Measurements from ENCODE around the gene RGS7. TPM values are rescaled to one million over a fixed set of nuclear protein-coding genes. Genes with fewer than 3 reads are reported as not detected.
"Not testable (repeated sequence)": the region's sequence is repeated elsewhere in the genome, so short reads cannot be mapped to it uniquely, and the experiment has no call there.

The RGS7 gene
- total RNA-seq, 2 experiments from 2014 or later = not detected

GRCh38 chr1:241275226-241275625, 81.8 kb downstream of the RGS7 start:
- POLR2A ChIA-PET = no interaction called here
- CTCF ChIA-PET = no interaction called here

DNA sequence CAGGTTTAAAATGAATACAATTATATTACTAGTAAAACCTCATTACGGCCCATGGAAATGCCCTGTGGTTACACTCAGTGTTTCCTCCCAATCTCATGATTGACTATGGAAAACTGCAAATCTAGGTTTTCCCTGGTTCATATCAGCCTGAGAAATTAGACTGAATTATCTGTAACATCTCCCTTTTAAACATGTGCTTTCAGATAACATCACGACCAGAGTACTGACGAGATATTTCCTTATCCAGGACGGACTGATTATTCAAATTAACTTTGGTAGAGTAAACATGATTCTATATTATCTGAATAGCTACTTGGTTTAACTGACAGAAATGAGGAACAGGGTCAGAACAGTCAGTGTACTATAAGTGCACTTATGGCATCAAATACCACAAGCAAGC, 82.3 kb downstream of the RGS7 start:
- ChIA-PET POLR2A (no interaction called here), CTCF (no interaction called here)

- CTCF ChIA-PET = no interaction called here
Measured at GRCh38 chr1:241272828-241273227, 84.2 kb downstream of the RGS7 start.

DNA sequence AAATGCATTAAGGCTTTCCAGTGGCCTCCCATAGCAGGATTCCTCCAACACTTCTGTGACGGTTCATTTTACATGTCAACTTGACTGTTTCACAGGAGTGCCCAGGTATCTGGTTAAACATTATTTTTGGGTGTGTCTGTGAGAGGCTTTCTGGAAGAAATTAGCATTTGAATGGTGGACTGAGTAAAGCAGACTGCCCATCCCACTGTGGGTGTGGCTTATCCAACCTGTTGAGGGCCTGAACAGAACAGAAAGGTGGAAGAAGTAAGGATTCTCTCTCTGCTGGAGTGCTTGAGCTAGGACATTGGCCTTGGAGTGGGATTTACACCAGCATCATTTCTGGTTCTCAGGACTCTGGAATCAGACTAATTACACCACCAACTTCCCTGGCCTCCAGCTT, 85.6 kb downstream of the RGS7 start:
- POLR2A ChIA-PET = no interaction called here
- CTCF ChIA-PET = no interaction called here

More at GRCh38 chr1:241272828-241273227, 84.2 kb downstream of the RGS7 start:
- POLR2A ChIA-PET = no interaction called here

GRCh38 chr1:241270016-241270415, 87.0 kb downstream of the RGS7 start:
- POLR2A ChIA-PET = no interaction called here
- CTCF ChIA-PET = no interaction called here

GRCh38 chr1:241269116-241269515, 87.9 kb downstream of the RGS7 start:
- ChIA-PET POLR2A (no interaction called here), CTCF (no interaction called here)

- POLR2A ChIA-PET = no interaction called here
- CTCF ChIA-PET = no interaction called here
Measured at GRCh38 chr1:241266121-241266520, 90.9 kb downstream of the RGS7 start.

DNA sequence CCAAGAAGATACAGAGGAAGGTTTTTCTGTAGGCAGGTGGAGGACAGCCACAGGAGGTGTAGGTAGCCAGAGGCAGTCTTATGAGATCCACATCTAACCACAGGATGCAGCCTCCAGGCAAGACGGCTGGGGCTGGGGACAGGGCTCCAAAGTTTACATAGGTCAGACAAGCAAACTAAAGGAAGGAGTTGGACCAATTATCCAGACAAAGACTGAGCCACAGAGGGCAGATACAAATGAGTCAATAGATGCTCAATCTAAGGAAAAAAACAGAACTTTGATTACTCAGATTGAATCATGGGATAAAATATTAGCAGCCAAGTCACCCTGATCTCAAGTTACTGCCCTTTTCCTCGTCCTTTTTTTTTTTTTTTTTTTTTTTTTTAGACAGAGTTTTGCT, 91.6 kb downstream of the RGS7 start:
- ChIA-PET POLR2A (no interaction called here), CTCF (no interaction called here)

GRCh38 chr1:241263346-241263745, 93.7 kb downstream of the RGS7 start:
- POLR2A ChIA-PET = no interaction called here
- CTCF ChIA-PET = no interaction called here

DNA sequence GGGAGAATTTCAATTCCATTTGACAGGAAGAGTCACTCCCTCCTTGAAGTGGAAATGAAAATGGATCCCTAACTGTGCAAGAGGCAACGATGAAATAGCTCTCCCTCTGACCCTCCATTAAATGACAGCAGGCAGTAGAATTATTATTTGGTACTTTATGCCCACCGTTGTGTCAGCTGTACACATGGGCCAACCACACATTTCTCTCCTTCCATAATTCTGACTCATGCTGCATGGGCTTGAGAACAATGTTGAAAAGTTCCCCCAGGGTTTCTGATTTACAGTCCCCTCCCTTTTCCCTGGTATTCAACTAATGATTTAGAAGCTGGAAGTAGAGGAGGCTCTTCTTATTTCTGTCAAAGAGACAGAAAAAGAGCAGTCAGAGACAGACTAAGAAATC, 103.5 kb downstream of the RGS7 start:
- POLR2A ChIA-PET = no interaction called here
- CTCF ChIA-PET = no interaction called here

- CTCF ChIA-PET = no interaction called here
Measured at GRCh38 chr1:241250465-241250864, 106.5 kb downstream of the RGS7 start.

GRCh38 chr1:241240069-241240468, 116.9 kb downstream of the RGS7 start:
- POLR2A ChIA-PET = no interaction called here
- CTCF ChIA-PET = no interaction called here

More at GRCh38 chr1:241250465-241250864, 106.5 kb downstream of the RGS7 start:
- POLR2A ChIA-PET = no interaction called here

DNA sequence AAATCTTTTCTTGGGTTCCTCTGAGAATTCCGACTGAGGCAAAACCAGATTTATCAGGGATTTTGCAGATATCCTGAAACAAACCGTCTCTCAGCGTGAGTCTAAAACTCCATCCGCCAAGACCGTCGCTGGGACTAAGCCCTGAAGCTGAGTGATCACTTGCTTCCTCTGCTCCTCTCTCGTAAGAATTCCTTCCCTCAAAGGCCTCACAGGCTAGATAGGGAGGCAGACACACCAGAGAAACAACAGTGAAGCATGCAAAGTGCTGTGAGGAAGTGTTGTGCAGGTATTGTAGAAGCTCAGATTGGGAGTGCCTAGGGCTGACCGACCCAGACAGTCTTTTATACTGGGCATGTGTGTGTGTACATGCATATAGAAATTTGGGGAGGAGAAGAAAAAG, 119.1 kb downstream of the RGS7 start:
- ChIA-PET CTCF (no interaction called here), POLR2A (no interaction called here)

DNA sequence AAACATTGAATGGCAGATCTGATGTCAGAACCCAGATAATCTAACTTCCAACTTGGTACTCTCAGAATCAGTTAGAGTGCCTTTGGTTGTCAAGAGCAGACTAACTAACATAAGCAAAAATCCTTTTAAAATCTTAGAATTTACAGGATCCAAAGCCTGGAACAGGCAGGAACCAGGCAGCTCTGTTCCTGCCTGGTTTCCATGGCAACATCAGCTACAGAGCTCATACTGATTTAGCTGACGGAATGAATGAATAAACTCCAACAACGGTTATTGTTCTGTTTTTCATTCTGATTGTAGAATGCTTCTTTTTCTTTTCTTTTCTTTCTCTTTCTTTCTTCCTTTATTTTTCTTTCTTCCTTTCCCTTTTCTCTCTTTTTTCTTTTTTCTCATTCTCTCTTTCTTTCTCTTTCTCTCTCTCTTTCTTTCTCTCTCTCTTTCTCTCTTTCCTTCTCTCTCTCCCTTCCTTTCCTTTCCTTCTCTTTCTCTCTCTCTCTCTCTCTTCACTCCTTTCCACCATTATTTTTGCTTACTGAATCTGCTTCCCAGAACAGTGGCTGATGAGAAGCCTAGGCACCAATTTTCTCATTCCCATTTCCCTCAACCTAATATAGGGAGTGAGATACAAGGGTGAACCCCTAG, 121.6 kb downstream of the RGS7 start:
- ChIA-PET POLR2A (no interaction called here), CTCF (no interaction called here)

DNA sequence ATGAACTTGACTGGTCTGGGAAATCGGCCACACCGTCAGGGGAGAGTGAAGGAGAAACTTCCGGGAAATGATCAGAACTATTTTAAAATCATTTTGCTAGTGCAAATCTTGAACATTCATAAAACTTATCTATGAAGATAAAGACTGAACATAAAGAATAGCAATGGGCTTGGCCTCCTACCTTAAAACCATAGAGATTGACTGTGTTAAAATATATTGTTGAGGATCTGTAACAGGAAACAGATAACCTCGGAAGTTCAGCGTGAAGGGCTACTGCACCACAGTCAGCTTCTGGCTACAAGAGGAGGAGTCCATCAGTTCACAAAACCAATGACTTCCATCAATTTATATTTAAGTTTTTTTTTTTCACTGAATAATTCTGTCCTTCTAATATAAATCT, 127.3 kb downstream of the RGS7 start:
- ChIA-PET POLR2A (no interaction called here), CTCF (no interaction called here)

DNA sequence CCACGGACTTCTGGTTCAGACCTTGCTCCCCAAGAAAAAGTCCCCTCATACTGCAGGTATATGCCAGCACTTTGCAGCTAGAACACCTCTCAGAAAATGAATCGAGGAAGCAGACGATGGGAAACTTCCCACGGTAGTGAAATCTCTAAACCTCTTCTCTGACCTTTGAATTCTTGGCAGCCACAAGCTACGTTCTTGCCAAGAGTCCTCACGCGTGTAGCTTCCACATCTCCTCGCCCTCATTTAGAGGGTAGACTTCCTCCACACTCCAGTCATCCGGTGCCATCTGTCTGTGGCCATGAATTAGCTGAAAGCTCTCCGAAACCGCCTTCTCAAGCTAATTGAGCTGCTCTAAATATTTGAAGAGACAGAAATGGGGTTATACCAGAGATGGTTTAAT, 127.8 kb downstream of the RGS7 start:
- ChIA-PET POLR2A (no interaction called here), CTCF (no interaction called here)

DNA sequence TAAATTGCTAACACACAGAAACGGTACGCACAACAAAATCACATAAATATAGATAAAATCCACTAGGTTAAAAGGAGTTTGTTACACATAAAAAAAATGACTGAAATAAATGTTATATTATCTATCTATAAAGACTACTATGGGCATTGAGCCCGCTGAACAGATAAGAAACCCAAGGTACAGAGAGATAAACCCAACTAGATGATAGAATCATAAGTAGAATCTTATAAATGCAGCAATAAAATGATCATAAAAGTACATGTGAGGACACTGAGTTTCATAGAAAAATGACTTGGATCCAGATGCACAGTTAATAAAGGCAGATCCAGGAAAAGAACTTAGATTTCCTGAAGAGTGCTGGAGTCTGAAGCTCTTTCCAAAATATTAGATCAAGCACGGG, 128.7 kb downstream of the RGS7 start:
- POLR2A ChIA-PET = no interaction called here
- CTCF ChIA-PET = no interaction called here

GRCh38 chr1:241225741-241226140, 131.3 kb downstream of the RGS7 start:
- POLR2A ChIA-PET = no interaction called here
- CTCF ChIA-PET = no interaction called here

DNA sequence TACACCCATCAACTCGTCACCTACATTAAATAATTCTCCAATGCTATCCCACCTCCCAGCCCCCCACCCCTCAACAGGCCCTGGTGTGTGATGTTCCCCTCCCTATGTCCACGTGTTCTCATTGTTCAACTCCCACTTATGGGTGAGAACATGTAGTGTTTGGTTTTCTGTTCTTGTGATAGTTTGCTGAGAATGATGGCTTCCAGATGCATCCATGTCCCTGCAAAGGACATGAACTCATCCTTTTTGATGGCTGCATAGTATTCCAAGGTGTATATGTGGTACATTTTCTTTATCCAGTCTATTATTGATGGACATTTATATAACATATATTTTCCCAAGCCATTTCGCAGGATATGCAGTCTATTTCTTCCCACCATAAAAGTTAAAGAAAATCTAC, 132.8 kb downstream of the RGS7 start:
- POLR2A ChIA-PET, CTCF ChIA-PET: not testable (repeated sequence)

GRCh38 chr1:241222813-241223212, 134.2 kb downstream of the RGS7 start:
- POLR2A ChIA-PET, CTCF ChIA-PET: not testable (repeated sequence)

- CTCF ChIA-PET = no interaction called here
- POLR2A ChIA-PET = no interaction called here
Measured at GRCh38 chr1:241221319-241221718, 135.7 kb downstream of the RGS7 start.

GRCh38 chr1:241220913-241221312, 136.1 kb downstream of the RGS7 start:
- POLR2A ChIA-PET, CTCF ChIA-PET: not testable (repeated sequence)

GRCh38 chr1:241219449-241219848, 137.6 kb downstream of the RGS7 start:
- ChIA-PET POLR2A (no interaction called here), CTCF (no interaction called here)
